ENCODE data around the gene OXA1L.
"Not testable (repeated sequence)": the region's sequence is repeated elsewhere in the genome, so short reads cannot be mapped to it uniquely, and the experiment has no call there.

OXA1L gene

DNA sequence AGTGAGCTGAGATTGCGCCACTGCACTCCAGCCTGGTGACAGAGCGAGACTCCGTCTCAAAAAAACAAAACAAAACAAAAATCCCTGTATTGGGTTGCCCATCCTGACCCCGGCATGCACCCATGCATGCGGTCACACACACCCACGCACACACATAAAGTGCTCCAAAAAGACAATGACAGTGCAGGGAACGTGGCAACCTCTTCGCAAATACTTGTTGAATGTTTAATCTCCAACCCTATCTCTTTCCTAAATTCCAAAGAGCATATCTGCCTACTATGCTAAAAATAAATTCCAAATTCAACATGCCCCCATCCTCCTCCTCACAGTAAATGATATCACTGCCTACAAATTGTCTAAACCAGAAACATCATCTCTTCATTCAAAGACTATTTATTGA lies 35.2 kb downstream of the OXA1L start:
- DNase-seq = no peak

- DNase-seq = no peak
These were observed 36.6 kb downstream of the OXA1L start for GRCh38 chr14:22802860-22803686.

DNA sequence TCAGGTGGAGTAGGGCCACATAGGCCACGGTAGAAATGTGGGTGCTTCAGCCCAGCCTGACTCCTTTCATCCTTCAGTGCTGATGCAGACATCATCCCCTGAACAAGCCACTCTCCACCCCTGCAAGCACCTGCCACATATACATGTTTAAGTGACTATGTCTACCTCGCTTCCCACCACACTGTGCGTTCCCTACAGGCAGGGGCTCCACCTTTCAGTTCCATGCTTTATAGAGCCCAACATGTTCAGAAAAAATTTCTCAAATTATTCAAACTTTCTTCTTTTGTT lies 37.1 kb downstream of the OXA1L start:
- no peak for DNase-seq

- not testable (repeated sequence) for DNase-seq
These were observed 38.7 kb downstream of the OXA1L start for GRCh38 chr14:22805235-22805634.

DNA sequence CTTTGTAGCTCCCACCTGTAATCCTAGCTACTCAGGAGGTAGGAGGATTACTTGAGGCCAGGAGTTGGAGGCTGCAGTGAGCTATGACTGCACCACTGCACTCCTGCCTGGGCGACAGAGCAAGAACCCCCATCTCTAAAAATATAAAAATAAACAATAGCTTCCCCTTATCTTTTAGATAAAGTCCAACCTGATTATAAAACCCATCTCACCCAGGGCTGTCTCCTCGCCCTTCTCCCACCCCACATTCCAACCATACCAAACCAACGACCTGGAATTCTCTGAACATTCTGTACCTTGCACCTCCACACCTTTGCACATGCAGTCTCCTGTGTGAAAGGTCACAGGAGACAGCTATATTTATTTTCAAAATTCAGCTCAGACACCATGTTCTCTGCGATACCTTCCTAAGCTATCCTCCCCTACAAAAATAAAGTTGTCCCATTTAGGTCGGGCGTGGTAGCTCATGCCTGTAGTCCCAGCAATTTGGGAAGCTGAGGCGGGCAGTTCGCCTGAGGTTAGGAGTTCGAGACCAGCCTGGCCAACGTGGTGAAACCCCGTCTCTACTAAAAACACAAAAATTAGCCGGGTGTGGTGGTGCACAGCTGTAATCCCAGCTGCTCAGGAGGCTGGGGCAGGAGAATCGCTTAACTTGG lies 41.1 kb downstream of the OXA1L start:
- no peak for DNase-seq

DNA sequence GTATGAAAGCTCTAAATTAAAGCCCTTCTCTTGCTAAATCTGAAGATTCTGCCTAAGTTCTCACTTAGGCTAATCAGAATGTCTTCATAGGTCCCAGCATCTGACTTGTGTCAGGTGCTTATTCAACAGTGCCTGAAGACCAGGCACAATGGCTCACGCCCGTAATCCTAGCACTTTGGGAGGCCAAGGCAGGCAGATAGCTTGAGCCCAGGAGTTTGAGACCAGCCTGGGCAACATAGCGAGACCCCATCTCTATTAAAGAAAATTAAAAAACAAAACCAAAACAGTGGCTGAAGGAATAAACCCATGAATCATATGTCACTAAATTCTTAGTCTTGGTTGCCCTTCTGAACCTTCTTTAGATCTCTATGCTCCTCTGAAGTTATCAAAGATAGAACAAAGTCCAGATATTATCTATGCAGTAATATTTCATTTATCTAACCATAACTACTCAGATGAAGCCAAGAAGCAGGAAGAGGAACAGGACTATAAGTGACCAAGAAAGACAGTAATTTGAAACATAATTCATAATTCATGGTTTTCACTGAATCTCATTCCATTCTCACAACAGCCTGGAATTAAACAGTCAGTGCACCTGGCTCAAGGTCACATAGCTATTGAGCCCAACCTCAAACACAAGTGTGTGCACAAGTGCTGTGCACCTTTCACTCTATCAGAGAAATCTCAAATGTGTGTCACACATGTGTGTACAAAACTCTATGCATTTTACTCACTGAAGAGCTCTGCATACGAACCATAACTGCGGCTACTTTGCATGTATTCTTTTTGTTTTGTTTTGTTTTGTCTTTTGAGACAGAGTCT lies 42.1 kb downstream of the OXA1L start:
- no peak for DNase-seq

DNA sequence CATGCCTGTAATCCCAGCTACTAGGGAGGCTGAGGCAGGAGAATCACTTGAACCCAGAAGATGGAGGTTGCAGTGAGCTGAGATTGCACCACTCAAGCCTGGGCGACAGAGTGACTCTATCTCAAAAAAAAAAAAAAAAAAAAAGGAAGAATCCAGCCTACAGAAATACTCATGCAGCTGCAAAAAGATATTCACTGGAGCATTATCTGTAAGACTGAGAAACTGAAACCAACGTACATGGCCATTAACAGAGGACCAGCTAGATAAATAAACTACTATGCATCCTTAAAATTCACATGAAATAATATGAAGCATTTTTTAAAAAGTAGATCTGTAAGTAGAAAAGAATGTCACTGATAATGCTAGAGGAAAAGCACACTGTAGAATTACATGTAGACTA lies 45.2 kb downstream of the OXA1L start:
- no peak for DNase-seq

- DNase-seq = no peak
These were observed 46.3 kb downstream of the OXA1L start for GRCh38 chr14:22812744-22813143.

- no peak for DNase-seq
These were observed 46.7 kb downstream of the OXA1L start for GRCh38 chr14:22813145-22813544.

DNA sequence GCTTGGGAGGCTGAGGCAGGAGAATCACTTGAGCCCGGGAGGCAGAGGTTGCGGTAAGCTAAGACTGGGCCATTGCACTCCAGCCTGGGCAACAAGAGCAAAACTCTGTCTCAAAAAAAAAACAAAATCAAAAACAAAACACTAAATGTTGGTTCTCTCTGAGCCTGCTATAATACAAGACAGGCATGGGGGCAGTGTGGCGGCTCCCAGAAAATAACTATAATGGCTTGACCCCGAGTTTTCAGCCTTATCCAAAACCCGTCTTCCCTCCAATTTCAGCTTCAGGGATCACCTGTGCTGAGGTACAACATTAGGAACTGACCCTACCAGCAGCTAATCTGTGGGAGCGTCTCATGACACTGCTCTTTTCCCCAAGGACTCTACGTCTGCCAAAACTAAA lies 47.9 kb downstream of the OXA1L start:
- no peak for DNase-seq

GRCh38 chr14:22814941-22815713 lies 48.6 kb downstream of the OXA1L start, which contains the start of gene SLC7A7:
Gene SLC7A7 (minus strand): TSS chr14:22815435. CDS start chr14:22813398, 2,037 bp downstream.
- no peak for DNase-seq

DNA sequence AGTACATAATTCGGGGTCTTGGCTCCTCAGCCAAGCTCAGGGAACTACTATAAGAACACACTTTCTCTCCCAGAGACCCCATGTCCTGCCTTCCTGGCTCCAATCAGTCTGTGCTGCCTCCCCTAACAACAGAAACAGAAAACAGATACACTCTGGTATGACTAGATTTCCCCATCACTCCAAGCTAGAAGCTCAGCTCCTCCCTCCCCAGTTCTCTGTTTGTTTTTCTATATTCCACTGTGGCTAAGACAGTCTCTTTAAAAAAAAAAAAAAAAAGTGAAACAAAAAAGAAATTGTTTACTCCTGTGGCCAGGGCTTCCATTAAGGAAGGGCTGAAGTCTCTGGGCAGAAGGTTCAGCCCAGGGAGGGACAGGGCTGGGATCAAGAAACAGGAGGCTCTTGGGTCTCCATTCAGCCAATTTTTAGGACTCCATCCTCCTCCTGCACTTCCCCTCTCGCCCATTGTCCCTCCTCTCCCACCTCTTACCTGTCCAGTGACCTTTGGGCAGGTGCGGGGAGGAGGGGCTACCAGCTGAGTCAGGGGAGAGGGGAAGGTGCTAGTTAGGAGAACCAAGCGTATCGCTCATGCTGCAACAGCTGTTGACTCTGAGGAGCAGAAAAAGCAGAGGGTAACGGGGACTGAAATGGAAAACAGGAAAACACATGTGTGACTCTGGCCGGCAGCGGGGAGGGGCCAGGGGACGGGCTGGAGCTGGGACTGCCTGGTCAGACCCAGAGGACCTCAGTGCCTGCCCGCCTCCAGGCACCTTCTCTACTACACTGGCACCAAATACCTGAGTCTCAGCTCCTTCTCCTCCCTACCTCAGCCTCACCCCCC lies 52.9 kb downstream of the OXA1L start:
- no peak for DNase-seq

- no peak for DNase-seq
These were observed 54.2 kb downstream of the OXA1L start for GRCh38 chr14:22820731-22821130.

DNA sequence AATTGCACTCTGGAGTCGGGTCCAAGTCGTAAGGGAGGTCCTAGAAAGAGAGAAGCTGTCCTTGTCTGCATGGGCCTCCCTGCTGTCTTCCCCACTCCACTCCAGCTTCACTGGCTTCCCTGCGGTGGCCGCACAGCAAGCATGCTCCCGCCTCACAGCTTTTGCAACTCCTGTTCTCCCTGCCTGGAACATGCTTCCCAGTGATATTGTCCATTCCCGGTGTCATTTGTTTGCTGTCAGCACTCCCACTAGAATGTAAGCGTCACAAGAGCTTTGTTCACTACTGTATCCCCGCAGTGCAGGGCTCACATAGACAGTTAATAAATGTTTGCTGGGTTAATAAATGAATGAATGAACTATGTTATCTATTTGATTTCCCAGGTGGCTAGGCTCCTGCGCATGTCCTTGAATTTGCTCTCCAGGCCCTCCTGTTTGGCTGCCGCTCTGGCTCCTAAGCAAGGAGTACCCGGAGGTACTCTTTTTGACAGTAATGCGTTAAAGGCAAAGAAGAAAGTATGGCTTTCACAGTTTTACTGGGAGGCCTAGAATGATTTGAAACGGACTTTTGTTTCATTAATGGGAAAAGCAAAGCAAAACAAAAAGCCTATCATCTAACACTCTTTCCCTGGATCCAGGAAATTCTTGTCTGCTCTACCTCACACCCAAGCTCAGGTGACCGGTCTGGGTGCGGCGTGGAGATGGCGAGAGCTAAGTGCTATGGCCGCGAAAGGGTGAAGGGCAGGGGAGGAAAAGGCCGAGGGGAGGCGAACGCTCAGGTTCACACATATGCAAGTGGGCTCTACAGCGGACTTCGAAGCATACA lies 54.9 kb downstream of the OXA1L start:
- DNase-seq = no peak

DNA sequence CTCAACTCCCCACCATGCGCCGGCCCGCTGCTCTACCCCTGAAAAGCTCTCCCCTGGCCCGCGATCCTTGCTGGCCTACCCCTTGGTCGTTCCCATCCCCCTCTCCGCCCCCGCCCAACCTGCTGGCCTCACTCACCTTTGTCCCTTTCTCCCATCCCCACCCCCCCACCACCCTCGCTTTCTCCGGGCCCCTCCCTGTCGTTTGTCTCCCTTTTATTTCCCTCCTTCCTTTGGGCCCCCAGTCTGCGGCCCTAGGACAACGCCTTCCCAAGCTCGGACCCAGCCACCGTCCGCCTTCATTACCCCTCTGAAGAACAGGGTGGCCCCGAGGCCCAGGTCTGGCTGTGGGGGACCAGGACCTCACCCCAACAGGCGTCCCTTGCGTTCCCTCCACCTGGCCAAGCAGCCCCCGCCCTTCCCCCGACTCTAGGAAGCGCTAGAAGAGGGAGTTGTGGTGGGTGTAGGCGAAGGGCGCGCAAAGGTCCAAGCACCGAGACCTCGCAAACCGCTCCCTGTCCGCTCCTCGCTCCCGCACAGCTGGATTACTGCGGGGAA lies 55.6 kb downstream of the OXA1L start:
- DNase-seq = no peak

All from stimulated activated CD4-positive, alpha-beta T cell treated with anti-CD3 and anti-CD28 coated beads, Interleukin-12 subunit alpha, Interleukin-12 subunit beta, amount 100 ng/mL, for 4 hours (primary cell).